Fibroblast of lung (primary cell): Measurements from ENCODE around the gene NAP1L4. TPM values are rescaled to one million over a fixed set of nuclear protein-coding genes. Genes with fewer than 3 reads are reported as not detected.

Source experiments
- DNase-seq, 2 donors: peaks; one replicate each; pipeline versions ENCODE4 v3.0.0 to v3.0.0-alpha.2; 2010; ENCODE audit warnings: low read depth in 2 of 2
- H2AFZ ChIP-seq: 2 replicates; pipeline ENCODE4 v1.5.1; 2012; ENCODE audit warnings: low read length, control low read depth, inconsistent platforms
- H3K27ac ChIP-seq: 2 replicates; pipeline ENCODE4 v1.5.1; 2011; ENCODE audit warnings: low read length, control low read depth; ENCODE audit not compliant: insufficient read depth
- H3K27me3 ChIP-seq: 2 replicates; pipeline ENCODE4 v1.5.1; 2011; ENCODE audit warnings: mild to moderate bottlenecking, low read length; ENCODE audit not compliant: control insufficient read depth, insufficient read depth
- H3K36me3 ChIP-seq: 2 replicates; pipeline ENCODE4 v1.5.1; 2011; ENCODE audit warnings: low read length; ENCODE audit not compliant: control insufficient read depth, insufficient read depth
- H3K4me1 ChIP-seq: 2 replicates; pipeline ENCODE4 v1.5.1; 2011; ENCODE audit warnings: low read length; ENCODE audit not compliant: control insufficient read depth, insufficient read depth; ENCODE audit errors: extremely low read depth
- H3K4me2 ChIP-seq: 2 replicates; pipeline ENCODE4 v1.5.1; 2011; ENCODE audit warnings: low read length, control low read depth; ENCODE audit not compliant: insufficient read depth; ENCODE audit errors: extremely low read depth
- H3K4me3 ChIP-seq, 4 experiments: fragments of 200-600 bp in 1 of 4; sonication (generic) in 1 of 4; replicated peaks in 1 of 4; 2 replicates each; pipeline ENCODE4 v1.5.1; 2011 to 2016; ENCODE audit warnings: low read length in 4 of 4, low read depth in 3 of 4, mild to moderate bottlenecking in 3 of 4, control low read depth in 2 of 4, inconsistent platforms in 1 of 4, mixed read lengths in 1 of 4; ENCODE audit not compliant: insufficient read depth in 1 of 4; ENCODE audit errors: control extremely low read depth in 1 of 4
- H3K79me2 ChIP-seq: 2 replicates; pipeline ENCODE4 v1.5.1; 2012; ENCODE audit warnings: mild to moderate bottlenecking, low read length, inconsistent platforms; ENCODE audit not compliant: control insufficient read depth, insufficient read depth
- H3K9ac ChIP-seq: 2 replicates; pipeline ENCODE4 v1.5.1; 2011; ENCODE audit warnings: mild to moderate bottlenecking, low read length, control low read depth; ENCODE audit not compliant: insufficient read depth
- H3K9me3 ChIP-seq: 2 replicates; pipeline ENCODE4 v1.5.1; 2012; ENCODE audit warnings: low read depth, low read length; ENCODE audit not compliant: control insufficient read depth, insufficient read depth
- H4K20me1 ChIP-seq: 2 replicates; pipeline ENCODE4 v1.5.1; 2011; ENCODE audit warnings: low read length; ENCODE audit not compliant: control insufficient read depth, insufficient read depth; ENCODE audit errors: extremely low read depth
- CTCF ChIP-seq, 2 donors: IDR thresholded peaks in 1 of 2; conservative IDR thresholded peaks in 1 of 2; 1 replicate in 1 of 2; 2 replicates in 1 of 2; pipeline ENCODE4 v1.5.1; 2011 to 2012; ENCODE audit warnings: low read length in 2 of 2, control low read depth in 1 of 2, inconsistent platforms in 1 of 2, low read depth in 1 of 2, mild to moderate bottlenecking in 1 of 2
- EZH2 ChIP-seq: IDR thresholded peaks from 2 replicates; pipeline ENCODE4 v1.5.1; 2012; ENCODE audit warnings: low read length, control low read depth, mild to moderate bottlenecking; ENCODE audit errors: missing control alignments
- polyA plus RNA-seq, 2 donors: library from polyadenylated mRNA; depleted of rRNA in 1 of 2; stranded (reverse) in 1 of 2; unstranded in 1 of 2; fragments of >200 nt; gene quantifications; 2 replicates each; pipeline ENCODE4 v1.2.1, GENCODE V29; 2011 to 2012; ENCODE audit warnings: missing spikeins in 1 of 2
- total RNA-seq: library from RNA; depleted of rRNA; stranded (reverse); fragments of >200 nt; gene quantifications from 2 replicates; pipeline ENCODE4 v1.2.1, GENCODE V29; 2014

NAP1L4 gene
- total and polyA plus RNA-seq, 2 donors (not counting 1 experiment from before 2014, with no cell fraction given), result 79.5 to 113 TPM

DNA sequence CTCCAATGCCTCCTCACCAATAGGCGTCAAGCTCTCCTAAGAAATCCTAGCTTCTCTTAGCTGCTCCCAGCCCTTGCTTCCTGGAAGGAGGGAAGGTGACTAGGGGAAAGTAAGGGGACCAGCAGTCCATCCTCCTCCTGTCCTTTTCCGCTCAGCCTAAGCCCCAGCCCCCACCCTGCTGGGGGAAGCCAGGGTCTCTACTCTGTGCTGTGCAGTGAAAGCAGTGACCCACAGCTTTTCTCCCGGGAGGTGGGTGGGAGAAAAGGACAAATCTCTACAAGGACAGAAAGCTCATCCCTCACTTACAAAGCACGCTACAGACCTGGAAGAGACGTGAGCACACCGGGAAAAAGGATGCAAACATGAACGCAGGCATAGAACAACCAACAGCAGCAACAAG is 32.0 kb downstream of the NAP1L4 start:
- Histone ChIP-seq H3K4me1 (no peaks in the 10 kb centered on the region), H2AFZ (no peak overlapping the region), H3K79me2 (peaks cover 19% of the 10 kb centered on the region), H3K36me3 (peaks cover 20% of the 10 kb centered on the region), H3K4me3 (no peak overlapping the region), H3K27me3 (no peaks in the 10 kb centered on the region), H3K9me3 (no peaks in the 10 kb centered on the region), H3K9ac (no peak overlapping the region), H3K27ac (no peak overlapping the region), H4K20me1 (no peaks in the 10 kb centered on the region), H3K4me2 (no peak overlapping the region)
- TF ChIP-seq EZH2 (no peak), CTCF (conservative IDR thresholded peaks at IDR 0.05 in 1 of 2, IDR thresholded peaks at IDR 0.05 in 1 of 2; ENCODE audit: low read depth in 1 of 2, low read length in 2 of 2) (no peak)
- DNase-seq, result no peak

DNA sequence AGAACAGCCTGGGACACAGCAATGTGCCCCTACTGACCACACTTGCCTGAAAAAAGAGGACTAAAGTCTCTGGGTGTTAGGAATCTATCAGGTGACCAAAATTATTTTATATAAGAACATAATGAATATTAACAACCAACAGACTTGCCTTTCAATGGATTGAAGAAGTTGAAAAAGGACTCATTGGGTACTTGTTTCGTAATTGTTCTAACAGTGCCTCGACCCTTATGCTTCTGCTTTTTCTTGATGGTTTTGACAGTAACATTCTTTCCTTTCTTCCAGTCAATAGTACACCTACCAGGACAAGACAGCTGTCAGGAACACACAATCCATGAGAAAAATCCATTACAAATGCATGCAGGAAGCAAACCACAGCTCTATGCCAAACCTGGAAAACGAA is 33.9 kb downstream of the NAP1L4 start:
- no peaks in the 10 kb centered on the region for H3K4me1 ChIP-seq
- TF ChIP-seq EZH2, result no peak
- no peak for TF ChIP-seq CTCF (conservative IDR thresholded peaks at IDR 0.05 in 1 of 2, IDR thresholded peaks at IDR 0.05 in 1 of 2; ENCODE audit: low read depth in 1 of 2, low read length in 2 of 2)
- no peak for DNase-seq
- H3K4me3 ChIP-seq, result no peak overlapping the region
- H3K36me3 ChIP-seq, result peaks cover 15% of the 10 kb centered on the region
- no peak overlapping the region for H3K9ac ChIP-seq
- H3K9me3 ChIP-seq, result no peaks in the 10 kb centered on the region
- no peaks in the 10 kb centered on the region for H4K20me1 ChIP-seq
- H3K27ac ChIP-seq, result no peak overlapping the region
- H2AFZ ChIP-seq, result no peak overlapping the region
- H3K79me2 ChIP-seq, result peaks cover 14% of the 10 kb centered on the region
- no peak overlapping the region for H3K4me2 ChIP-seq
- H3K27me3 ChIP-seq, result no peaks in the 10 kb centered on the region

DNA sequence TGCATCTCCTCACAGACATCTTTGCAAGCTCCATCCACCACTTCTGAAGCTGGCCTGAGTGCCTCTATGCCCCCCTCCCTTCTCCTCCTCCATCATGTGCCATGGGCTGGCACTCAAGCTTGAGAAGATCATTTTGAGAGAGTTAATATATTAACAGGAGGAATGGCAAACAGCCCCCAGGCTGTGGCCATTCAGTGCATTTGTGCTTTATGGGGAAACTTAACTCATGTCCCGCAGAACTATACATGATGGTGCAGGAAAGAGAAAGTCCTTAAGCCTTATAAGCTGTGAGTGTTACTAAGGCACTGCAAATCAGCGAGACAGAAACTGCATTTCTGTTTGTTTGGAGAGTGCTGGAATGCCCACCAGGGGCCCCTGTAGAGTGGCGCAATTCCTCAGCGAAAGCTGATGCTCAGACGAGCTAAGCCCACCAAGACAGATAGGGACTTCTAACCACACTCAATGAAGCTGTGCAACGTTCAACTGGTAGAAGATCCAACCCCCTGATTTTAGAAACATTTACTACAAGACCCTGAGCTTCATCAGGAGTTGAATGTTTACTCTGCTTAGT is 36.1 kb downstream of the NAP1L4 start:
- Histone ChIP-seq H3K9me3 (no peaks in the 10 kb centered on the region), H4K20me1 (no peaks in the 10 kb centered on the region), H3K79me2 (peaks cover 7% of the 10 kb centered on the region), H3K4me1 (peaks cover 12% of the 10 kb centered on the region), H3K4me3 (no peak overlapping the region), H3K27ac (no peak overlapping the region), H3K9ac (no peak overlapping the region), H3K36me3 (peaks cover 10% of the 10 kb centered on the region), H3K27me3 (no peaks in the 10 kb centered on the region), H2AFZ (no peak overlapping the region), H3K4me2 (no peak overlapping the region)
- no peak for TF ChIP-seq EZH2
- no peak for TF ChIP-seq CTCF (conservative IDR thresholded peaks at IDR 0.05 in 1 of 2, IDR thresholded peaks at IDR 0.05 in 1 of 2; ENCODE audit: low read depth in 1 of 2, low read length in 2 of 2)
- DNase-seq, result no peak
